Activated B cell treated with CpG ODN at 0.5 μM for 24 hours (primary cell): ENCODE data around the gene KLC3. TPM values are rescaled to one million over a fixed set of nuclear protein-coding genes. Genes with fewer than 3 reads are reported as not detected.

Experiments used
- ATAC-seq: fragments of 200-7000 bp; cut with Tn5 transposase; one replicate; pipeline ENCODE4 v1.10.0; 2021; ENCODE audit warnings: low read depth, mild to moderate bottlenecking, moderate library complexity
- CTCF ChIA-PET: fragments of 350-600 bp; sonication (Branson Sonifier 250); formaldehyde crosslinking; loops from one replicate; lab custom pipeline; 2021; ENCODE audit warnings: antibody characterized with exemption; lab: Charles Lee
- POLR2A ChIA-PET: fragments of 350-600 bp; sonication (Branson Sonifier 250); formaldehyde crosslinking; loops from one replicate; lab custom pipeline; 2021; ENCODE audit warnings: antibody characterized with exemption; lab: Charles Lee
- DNase-seq: peaks from one replicate; pipeline ENCODE4 v3.0.0; 2022
- H3K27ac Mint-ChIP-seq: one replicate; pipeline ENCODE4 v1.8.0; 2020; ENCODE audit warnings: mixed read lengths
- H3K27me3 Mint-ChIP-seq: one replicate; pipeline ENCODE4 v1.8.0; 2021; ENCODE audit warnings: mixed read lengths
- H3K36me3 Mint-ChIP-seq: one replicate; pipeline ENCODE4 v1.8.0; 2021; ENCODE audit warnings: low read depth, mixed read lengths
- H3K4me1 Mint-ChIP-seq: one replicate; pipeline ENCODE4 v1.8.0; 2021; ENCODE audit warnings: mixed read lengths
- H3K4me3 Mint-ChIP-seq: one replicate; pipeline ENCODE4 v1.8.0; 2020; ENCODE audit warnings: mild to moderate bottlenecking, mixed read lengths
- H3K9me3 Mint-ChIP-seq: one replicate; pipeline ENCODE4 v1.8.0; 2020; ENCODE audit warnings: mixed read lengths
- intact Hi-C: fragments of 100-400 bp; cut with micrococcal nuclease; formaldehyde crosslinking; loops from one replicate; pipeline ENCODE4 v1.15.1; 2024
- total RNA-seq: library from RNA; stranded (reverse); gene quantifications from 2 replicates; pipeline ENCODE4 v1.2.3, GENCODE V29; 2022
- TF ChIP-seq, protein P1 (sequence below): fragments of 200-600 bp; IDR thresholded peaks from one replicate; pipeline ENCODE4 v1.8.0; 2022; ENCODE audit warnings: antibody characterized with exemption, mild to moderate bottlenecking

Gene KLC3
- total RNA-seq, 1 donor from 2014 or later, result not detected

DNA sequence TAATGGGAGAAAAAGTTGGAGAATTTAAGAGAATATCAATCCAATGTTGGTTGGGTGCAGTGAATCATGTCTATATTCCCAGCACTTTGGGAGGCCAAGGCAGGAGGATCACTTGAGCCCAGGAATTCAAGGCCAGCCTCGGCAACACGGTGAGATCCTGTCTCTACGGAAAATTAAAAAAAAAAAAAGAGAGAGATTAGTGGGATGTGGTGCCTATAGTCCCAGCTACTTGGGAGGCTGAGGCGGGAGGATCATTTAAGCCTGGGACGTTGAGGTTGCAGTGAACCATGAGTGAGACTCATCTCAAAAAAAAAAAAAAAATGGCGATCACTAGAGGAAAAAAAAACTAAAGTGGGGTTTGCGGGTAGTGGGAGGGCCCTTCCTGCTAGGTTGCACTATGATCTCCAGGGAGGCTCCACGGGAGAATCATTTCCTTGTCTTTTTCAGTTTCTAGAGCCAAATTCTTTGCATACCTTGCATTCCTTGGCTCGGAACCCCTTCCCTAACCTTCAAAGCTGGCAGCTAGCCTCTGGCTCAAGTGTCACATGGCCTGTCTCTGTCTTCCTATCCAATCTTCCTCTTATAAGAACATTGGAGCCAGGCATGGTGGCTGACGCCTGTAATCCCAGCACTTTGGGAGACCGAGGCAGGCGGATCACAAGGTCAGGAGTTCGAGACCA lies 35.6 kb downstream of the KLC3 start:
- TF ChIP-seq, protein P1, sequence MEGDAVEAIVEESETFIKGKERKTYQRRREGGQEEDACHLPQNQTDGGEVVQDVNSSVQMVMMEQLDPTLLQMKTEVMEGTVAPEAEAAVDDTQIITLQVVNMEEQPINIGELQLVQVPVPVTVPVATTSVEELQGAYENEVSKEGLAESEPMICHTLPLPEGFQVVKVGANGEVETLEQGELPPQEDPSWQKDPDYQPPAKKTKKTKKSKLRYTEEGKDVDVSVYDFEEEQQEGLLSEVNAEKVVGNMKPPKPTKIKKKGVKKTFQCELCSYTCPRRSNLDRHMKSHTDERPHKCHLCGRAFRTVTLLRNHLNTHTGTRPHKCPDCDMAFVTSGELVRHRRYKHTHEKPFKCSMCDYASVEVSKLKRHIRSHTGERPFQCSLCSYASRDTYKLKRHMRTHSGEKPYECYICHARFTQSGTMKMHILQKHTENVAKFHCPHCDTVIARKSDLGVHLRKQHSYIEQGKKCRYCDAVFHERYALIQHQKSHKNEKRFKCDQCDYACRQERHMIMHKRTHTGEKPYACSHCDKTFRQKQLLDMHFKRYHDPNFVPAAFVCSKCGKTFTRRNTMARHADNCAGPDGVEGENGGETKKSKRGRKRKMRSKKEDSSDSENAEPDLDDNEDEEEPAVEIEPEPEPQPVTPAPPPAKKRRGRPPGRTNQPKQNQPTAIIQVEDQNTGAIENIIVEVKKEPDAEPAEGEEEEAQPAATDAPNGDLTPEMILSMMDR, result no peak
- CTCF ChIA-PET, result no interaction called here
- intact Hi-C loops, result no loop called here
- Mint-ChIP-seq H3K27ac (no peak overlapping the region), H3K36me3 (no peaks in the 10 kb centered on the region), H3K9me3 (no peaks in the 10 kb centered on the region), H3K4me3 (no peak overlapping the region), H3K4me1 (no peaks in the 10 kb centered on the region), H3K27me3 (no peaks in the 10 kb centered on the region)
- DNase-seq, result no peak
- no peak for ATAC-seq
- POLR2A ChIA-PET, result no interaction called here

- ChIA-PET CTCF (no interaction called here), POLR2A (no interaction called here)
- Mint-ChIP-seq H3K9me3 (no peaks in the 10 kb centered on the region), H3K27ac (no peak overlapping the region), H3K27me3 (peaks cover 4% of the 10 kb centered on the region), H3K36me3 (no peaks in the 10 kb centered on the region), H3K4me1 (no peaks in the 10 kb centered on the region), H3K4me3 (no peak overlapping the region)
- intact Hi-C loops, result no loop called here
- TF ChIP-seq, protein P1, result no peak
- ATAC-seq (no peak), DNase-seq (no peak)
These were observed 39.6 kb downstream of the KLC3 start for GRCh38 chr19:45380107-45380506.

GRCh38 chr19:45382426-45382825 lies 41.9 kb downstream of the KLC3 start:
- TF ChIP-seq, protein P1, result no peak
- H3K27ac Mint-ChIP-seq, result no peak overlapping the region
- ATAC-seq, result no peak
- CTCF ChIA-PET, result no interaction called here
- no peaks in the 10 kb centered on the region for H3K4me1 Mint-ChIP-seq
- H3K27me3 Mint-ChIP-seq, result peaks cover 14% of the 10 kb centered on the region
- no peaks in the 10 kb centered on the region for H3K9me3 Mint-ChIP-seq
- H3K36me3 Mint-ChIP-seq, result no peaks in the 10 kb centered on the region
- H3K4me3 Mint-ChIP-seq, result no peak overlapping the region
- no peak for DNase-seq
- POLR2A ChIA-PET, result no interaction called here
- intact Hi-C loops, result no loop called here

GRCh38 chr19:45385392-45386221 lies 45.1 kb downstream of the KLC3 start:
- no peak for ATAC-seq

DNA sequence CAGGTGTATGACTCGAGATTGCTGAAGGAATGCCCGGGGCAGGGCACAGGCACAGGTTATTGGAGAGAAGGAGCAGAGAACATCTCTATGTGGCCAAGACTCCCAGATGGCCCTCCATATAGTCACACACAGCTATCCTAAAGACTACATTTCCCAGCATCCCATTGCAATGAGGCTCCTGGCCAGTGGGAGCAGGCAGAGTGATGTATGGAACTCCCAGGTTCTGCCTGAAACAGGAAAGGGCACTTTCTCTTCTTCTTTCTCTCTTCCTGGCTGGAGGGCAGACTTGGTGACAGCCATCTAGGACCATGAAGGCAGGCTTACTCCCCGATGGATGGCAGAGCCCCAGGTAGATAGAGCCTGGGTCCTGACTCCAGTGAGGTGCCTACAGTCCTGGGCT lies 50.8 kb downstream of the KLC3 start:
- H3K4me3 Mint-ChIP-seq, result no peak overlapping the region
- no peak for ATAC-seq

More at GRCh38 chr19:45385392-45386221, 45.1 kb downstream of the KLC3 start:
- Mint-ChIP-seq H3K36me3 (no peaks in the 10 kb centered on the region), H3K4me3 (no peak overlapping the region), H3K4me1 (no peaks in the 10 kb centered on the region), H3K27ac (no peak overlapping the region), H3K27me3 (peaks cover 18% of the 10 kb centered on the region), H3K9me3 (no peaks in the 10 kb centered on the region)
- ChIA-PET CTCF (no interaction called here), POLR2A (no interaction called here)
- TF ChIP-seq, protein P1, result no peak
- intact Hi-C loops, result no loop called here
- DNase-seq, result no peak

More for the DNA sequence above, 50.8 kb downstream of the KLC3 start:
- ChIA-PET POLR2A (interaction anchor here (0.6 kb wide), 1 partner anchor 635 kb away, joined by 3 read pairs; no protein-coding TSS in a partner anchor), CTCF (no interaction called here)
- H3K36me3 Mint-ChIP-seq, result no peaks in the 10 kb centered on the region
- peaks cover 11% of the 10 kb centered on the region for H3K27me3 Mint-ChIP-seq
- TF ChIP-seq, protein P1, result no peak
- H3K4me1 Mint-ChIP-seq, result no peaks in the 10 kb centered on the region
- no peak for DNase-seq
- intact Hi-C loops, result no loop called here
- H3K27ac Mint-ChIP-seq, result no peak overlapping the region
- H3K9me3 Mint-ChIP-seq, result no peaks in the 10 kb centered on the region
